Stimulated activated CD4-positive, alpha-beta T cell treated with anti-CD3 and anti-CD28 coated beads, Interleukin-4, amount 100 ng/mL, for 24 hours (primary cell): ENCODE measurements around the gene MAP3K5.
"Not testable (repeated sequence)": the region's sequence is repeated elsewhere in the genome, so short reads cannot be mapped to it uniquely, and the experiment has no call there.

ENCODE experiments used
- DNase-seq: peaks from one replicate; pipeline ENCODE4 v3.0.0-alpha.2; 2020

MAP3K5 gene

GRCh38 chr6:136720045-136720770 lies 72.1 kb downstream of the MAP3K5 start:
- no peak for DNase-seq

- DNase-seq, result no peak
These were observed 72.8 kb downstream of the MAP3K5 start for GRCh38 chr6:136719280-136720044.

- DNase-seq, result no peak
These were observed 73.8 kb downstream of the MAP3K5 start for GRCh38 chr6:136718476-136718875.

DNA sequence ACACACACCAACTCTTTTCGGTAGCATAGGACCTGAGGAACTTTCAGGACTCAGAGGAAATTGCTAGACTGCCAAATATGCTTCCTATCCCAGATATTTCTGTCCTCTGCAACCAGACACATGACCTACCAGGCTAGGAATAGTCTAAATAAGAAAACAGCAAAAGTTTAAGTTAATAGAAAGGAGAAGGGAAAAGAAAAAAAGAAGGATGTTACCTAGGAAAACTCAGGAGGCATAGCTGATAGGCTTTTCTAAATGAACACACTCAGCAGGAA lies 74.6 kb downstream of the MAP3K5 start:
- no peak for DNase-seq

DNA sequence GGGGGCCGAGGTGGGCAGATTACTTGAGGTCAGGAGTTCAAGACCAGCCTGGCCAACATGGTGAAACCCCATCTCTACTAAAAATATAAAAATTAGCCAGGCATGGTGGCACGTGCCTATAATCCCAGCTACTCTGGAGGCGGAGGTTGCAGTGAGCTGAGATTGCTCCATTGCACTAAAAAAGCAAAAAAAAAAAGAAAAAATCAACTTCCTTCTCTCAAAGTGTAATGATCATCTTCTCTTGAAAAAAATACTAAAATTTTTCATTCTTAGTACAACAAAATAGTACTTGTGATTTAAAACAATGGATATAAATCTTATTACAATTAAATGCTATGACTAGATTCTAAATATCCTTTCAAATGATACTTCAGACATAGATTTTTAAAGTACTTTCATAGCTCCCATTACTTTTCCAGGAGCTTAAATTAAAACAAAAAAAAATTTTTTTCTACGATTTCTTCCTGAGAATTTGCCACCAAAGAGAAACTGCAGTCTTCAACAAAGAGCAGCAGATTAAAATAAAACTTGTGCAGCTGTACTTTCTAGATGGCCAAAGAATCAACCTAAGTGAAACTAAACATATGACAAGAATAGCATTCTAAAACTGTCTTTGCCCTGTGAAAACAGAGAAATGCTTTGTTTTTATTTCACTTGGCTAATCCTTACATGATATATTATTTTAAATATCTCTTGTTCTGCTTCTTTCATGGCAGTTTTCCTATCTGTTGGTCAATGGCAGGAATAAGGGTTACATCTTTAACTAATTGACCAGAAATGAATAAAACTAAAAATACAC lies 75.2 kb downstream of the MAP3K5 start:
- DNase-seq, result no peak

- not testable (repeated sequence) for DNase-seq
These were observed 79.6 kb downstream of the MAP3K5 start for GRCh38 chr6:136712642-136713041.

GRCh38 chr6:136711644-136712043 lies 80.6 kb downstream of the MAP3K5 start:
- DNase-seq, result no peak

GRCh38 chr6:136710877-136711552 lies 81.3 kb downstream of the MAP3K5 start:
- DNase-seq, result no peak

GRCh38 chr6:136709429-136709828 lies 82.8 kb downstream of the MAP3K5 start:
- DNase-seq, result no peak

DNA sequence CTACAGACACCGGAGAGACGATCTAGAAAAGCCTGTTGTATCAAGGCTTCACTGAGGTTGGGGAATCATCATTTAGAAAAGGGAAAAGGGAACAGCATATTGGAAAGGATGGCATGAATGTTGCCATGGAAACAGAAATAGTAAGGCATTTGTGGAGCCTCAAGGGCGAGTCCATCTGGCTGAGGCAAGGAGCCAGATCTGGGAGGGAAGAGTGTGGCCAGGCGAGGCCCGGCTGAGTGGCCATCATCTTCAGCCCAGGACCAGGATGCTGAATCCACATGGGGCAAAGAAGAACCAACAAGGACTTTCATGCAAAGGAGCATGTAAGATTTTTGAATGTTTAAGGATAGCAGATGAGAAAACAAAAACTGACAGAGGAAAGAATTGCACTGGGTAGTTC lies 85.8 kb downstream of the MAP3K5 start:
- DNase-seq, result no peak

- DNase-seq, result no peak
These were observed 88.9 kb downstream of the MAP3K5 start for GRCh38 chr6:136703331-136703865.

DNA sequence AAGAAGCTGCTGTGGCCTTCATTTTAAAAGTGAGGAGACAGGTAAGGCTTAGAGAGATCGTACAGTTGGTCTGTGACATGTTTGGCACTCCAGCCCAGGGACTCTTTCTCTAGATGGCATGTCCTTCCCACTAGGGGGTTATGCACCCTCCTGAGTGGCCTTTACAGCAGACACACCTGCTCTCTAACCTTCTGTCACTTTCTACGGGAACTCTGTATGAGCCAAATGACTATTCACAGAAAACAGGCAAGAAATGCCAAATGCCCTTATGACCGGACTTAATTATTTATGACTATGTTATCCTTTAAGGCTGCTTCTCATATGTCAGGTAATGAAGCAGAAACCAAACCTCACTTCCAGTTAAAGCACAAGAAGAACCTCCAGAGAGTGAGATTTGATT lies 91.2 kb downstream of the MAP3K5 start:
- DNase-seq, result no peak

DNA sequence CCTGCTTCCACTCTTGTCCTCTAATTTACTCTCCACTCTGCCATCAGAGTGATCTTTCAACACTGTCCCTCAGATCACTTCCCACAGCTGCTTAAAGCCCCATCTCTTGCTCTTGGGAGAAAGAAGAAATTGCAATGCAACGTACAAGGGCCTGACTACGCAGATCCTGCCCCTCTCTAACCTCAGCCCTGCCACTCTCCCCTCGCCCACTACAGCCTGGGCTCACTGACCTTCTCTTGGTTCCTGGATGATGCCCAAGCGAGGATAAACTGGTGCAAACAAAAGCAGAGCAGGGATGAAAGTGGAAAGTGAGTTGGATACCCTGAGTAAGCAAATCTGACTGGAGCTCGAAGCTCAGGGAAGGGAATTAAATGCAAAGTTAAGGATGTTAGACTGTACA lies 92.9 kb downstream of the MAP3K5 start:
- no peak for DNase-seq

DNA sequence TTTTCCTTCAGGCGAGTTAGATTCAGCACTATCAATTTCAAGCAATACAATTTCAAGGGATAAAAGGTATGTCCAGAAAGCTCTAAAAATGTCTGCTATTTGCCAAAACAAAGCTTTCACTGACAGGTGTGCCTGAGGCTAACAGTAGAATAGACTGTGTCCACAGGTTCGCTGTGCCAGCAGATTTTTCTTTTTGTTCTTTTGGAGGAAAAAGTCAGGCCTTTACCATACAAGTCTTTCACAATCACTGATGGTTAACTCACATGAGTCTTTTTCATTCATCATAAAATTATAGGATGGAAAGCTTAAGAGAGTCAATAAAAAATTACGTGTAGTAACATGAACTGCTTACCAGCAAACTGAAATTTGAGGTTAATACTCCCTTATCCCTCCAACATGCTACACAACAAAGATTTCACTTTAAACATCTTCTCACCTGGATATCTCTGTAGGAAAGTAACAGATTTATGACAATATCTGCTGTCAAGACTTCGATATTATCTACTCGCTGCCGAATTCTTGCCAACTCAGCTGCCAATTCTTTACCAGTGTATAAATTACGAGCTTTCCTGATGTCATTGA lies 95.4 kb downstream of the MAP3K5 start:
- DNase-seq, result no peak

GRCh38 chr6:136696238-136696637 lies 96.0 kb downstream of the MAP3K5 start:
- no peak for DNase-seq

DNA sequence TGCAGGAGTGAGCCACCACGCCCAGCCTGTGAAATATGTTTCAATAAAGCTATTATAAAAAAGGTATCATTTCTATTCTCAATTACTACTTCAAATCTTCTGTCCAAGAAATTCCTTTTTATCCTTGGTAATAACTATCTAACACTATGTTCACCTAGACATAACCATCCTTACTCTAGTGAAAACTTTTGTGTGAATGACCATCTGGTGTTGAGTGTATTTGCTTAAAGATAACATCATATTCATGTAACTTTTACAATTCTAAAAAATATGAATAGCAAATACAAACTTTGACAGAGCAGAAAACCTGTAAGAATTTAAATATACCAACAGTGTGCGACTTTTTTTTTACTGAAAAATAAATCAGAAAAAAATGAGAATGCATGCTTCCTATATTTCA lies 96.9 kb downstream of the MAP3K5 start:
- no peak for DNase-seq

- DNase-seq, result no peak
These were observed 99.2 kb downstream of the MAP3K5 start for GRCh38 chr6:136693090-136693489.

DNA sequence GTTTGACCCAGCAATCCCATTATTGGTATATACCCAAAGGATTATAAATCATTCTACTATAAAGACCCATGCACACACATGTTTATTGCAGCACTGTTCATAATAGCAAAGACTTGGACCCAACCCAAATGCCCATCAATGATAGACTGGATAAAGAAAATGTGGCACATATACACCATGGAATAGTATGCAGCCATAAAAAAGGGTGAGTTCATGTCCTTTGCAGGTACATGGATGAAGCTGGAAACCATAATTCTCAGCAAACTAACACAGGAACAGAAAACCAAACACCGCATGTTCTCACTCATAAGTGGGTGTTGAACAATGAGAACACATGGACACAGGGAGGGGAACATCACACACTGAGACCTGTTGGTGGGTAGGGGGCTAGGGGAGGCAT lies 104.4 kb downstream of the MAP3K5 start:
- DNase-seq, result not testable (repeated sequence)

- DNase-seq, result no peak
These were observed 106.7 kb downstream of the MAP3K5 start for GRCh38 chr6:136685540-136686108.

GRCh38 chr6:136684466-136684865 lies 107.8 kb downstream of the MAP3K5 start:
- DNase-seq, result no peak

- no peak for DNase-seq
These were observed 108.9 kb downstream of the MAP3K5 start for GRCh38 chr6:136683209-136683941.

DNA sequence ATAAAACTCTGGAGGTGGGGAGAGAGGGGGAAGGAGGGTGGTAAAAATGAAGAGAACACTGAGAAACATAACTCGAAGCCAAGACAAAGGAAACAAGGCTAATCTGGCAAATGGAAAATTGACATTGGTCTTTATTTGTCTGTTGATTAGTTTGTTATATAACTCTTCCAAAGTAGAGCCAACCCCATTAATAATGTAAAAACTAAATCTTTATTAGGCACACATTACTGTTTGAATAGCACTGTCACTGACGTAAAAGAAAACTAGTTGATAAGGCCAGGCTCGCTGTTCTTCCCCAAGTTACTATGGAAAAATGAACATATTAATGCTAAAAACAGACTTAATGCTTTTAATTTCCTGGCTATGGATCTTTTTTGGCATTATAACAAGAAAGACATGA lies 110.0 kb downstream of the MAP3K5 start:
- no peak for DNase-seq
